ENCODE data around the gene LRP1-AS.

The LRP1-AS gene

DNA sequence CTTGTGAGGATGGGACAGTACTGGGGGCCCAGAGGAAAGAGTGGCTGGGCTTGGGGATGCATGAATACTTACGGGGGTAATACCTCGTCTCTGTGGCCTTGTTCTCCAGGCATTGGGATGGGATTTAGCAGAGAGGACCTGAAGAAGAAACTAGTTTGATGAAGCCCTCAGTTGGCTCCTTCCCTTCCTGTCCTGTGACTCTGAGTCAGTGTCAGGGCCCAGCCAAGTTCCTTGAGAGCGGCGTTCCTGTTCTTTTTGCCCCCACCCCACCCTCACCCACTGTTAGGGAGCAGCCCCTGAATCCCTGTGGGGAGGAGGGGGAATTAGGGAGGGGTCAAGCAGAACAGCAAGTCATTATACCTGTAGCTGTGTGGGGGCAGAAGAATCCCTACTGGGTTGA, 5.2 kb upstream of the LRP1-AS start:
- peak; percentile 10 for ATAC-seq
- TF ChIP-seq, protein P1, sequence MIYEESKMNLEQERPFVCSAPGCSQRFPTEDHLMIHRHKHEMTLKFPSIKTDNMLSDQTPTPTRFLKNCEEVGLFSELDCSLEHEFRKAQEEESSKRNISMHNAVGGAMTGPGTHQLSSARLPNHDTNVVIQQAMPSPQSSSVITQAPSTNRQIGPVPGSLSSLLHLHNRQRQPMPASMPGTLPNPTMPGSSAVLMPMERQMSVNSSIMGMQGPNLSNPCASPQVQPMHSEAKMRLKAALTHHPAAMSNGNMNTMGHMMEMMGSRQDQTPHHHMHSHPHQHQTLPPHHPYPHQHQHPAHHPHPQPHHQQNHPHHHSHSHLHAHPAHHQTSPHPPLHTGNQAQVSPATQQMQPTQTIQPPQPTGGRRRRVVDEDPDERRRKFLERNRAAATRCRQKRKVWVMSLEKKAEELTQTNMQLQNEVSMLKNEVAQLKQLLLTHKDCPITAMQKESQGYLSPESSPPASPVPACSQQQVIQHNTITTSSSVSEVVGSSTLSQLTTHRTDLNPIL (CRISPR knock-in tag; IDR thresholded peaks at IDR 0.05; ENCODE audit: low read depth) = no peak
- TF ChIP-seq ZNF70 (CRISPR knock-in tag; IDR thresholded peaks at IDR 0.05) (no peak), SNAI2 (CRISPR knock-in tag; IDR thresholded peaks at IDR 0.05) (no peak), GLIS3 (CRISPR knock-in tag; IDR thresholded peaks at IDR 0.05) (no peak), ISL1 (CRISPR knock-in tag; IDR thresholded peaks at IDR 0.05) (no peak), ARNTL (CRISPR knock-in tag; IDR thresholded peaks at IDR 0.05; ENCODE audit: borderline replicate concordance, low read depth) (no peak), OSR1 (CRISPR knock-in tag; IDR thresholded peaks at IDR 0.05) (no peak)

GRCh38 chr12:57151741-57152630, 4.6 kb upstream of the LRP1-AS start:
- no peak for TF ChIP-seq ISL1 (CRISPR knock-in tag; IDR thresholded peaks at IDR 0.05)
- no peak for TF ChIP-seq SNAI2 (CRISPR knock-in tag; IDR thresholded peaks at IDR 0.05)
- no peak for TF ChIP-seq ZNF8 (CRISPR knock-in tag; IDR thresholded peaks at IDR 0.05)
- 0 out of 2 replicates have a peak, but pooled peaks have one; percentile 13 for TF ChIP-seq ESRRG (CRISPR knock-in tag; IDR thresholded peaks at IDR 0.05)
- TF ChIP-seq ARNTL (CRISPR knock-in tag; IDR thresholded peaks at IDR 0.05; ENCODE audit: borderline replicate concordance, low read depth) = no peak

DNA sequence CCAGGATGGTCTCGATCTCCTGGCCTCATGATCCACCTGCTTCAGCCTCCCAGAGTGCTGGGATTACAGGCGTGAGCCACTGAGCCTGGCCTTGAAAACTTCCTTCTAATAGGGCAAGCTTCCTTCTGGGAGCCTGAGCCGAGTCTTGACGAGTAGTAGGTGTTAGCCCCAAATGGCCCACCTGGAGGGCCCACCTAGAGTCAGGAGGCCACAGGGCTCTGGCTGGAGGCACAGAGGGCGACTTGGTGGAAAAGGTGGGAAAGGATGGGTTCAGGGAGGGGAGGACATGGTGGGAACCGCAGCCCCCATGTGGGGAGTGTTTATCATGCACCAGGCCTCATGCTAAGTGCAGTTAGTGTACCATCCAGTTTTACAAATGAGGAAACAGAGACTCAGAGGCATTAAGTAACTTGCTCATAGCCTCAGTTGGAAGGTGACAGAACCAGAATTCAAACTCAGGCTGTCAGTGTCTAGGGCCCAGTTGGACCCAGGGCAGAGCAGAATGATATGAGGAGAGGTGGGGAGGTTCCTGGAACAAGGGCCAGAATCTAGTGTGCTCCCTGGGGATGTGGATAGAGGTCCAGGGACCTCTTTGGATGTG, 3.1 kb upstream of the LRP1-AS start:
- TF ChIP-seq ESRRG (CRISPR knock-in tag; IDR thresholded peaks at IDR 0.05) (no peak), POU6F1 (CRISPR knock-in tag; IDR thresholded peaks at IDR 0.05; ENCODE audit: borderline replicate concordance, low read depth) (no peak), SNAI2 (CRISPR knock-in tag; IDR thresholded peaks at IDR 0.05) (no peak), ZNF8 (CRISPR knock-in tag; IDR thresholded peaks at IDR 0.05) (no peak), OSR1 (CRISPR knock-in tag; IDR thresholded peaks at IDR 0.05) (no peak), ISL1 (CRISPR knock-in tag; IDR thresholded peaks at IDR 0.05) (no peak), ZNF565 (CRISPR knock-in tag; conservative IDR thresholded peaks at IDR 0.05; ENCODE audit: low read depth) (no peak), TOX (CRISPR knock-in tag; IDR thresholded peaks at IDR 0.05; ENCODE audit: borderline replicate concordance) (no peak), TCF4 (CRISPR knock-in tag; IDR thresholded peaks at IDR 0.05; ENCODE audit: borderline replicate concordance) (no peak), ZFP3 (CRISPR knock-in tag; IDR thresholded peaks at IDR 0.05) (no peak), PPARA (CRISPR knock-in tag; IDR thresholded peaks at IDR 0.05; ENCODE audit: borderline replicate concordance) (no peak)
- TF ChIP-seq, protein P2, sequence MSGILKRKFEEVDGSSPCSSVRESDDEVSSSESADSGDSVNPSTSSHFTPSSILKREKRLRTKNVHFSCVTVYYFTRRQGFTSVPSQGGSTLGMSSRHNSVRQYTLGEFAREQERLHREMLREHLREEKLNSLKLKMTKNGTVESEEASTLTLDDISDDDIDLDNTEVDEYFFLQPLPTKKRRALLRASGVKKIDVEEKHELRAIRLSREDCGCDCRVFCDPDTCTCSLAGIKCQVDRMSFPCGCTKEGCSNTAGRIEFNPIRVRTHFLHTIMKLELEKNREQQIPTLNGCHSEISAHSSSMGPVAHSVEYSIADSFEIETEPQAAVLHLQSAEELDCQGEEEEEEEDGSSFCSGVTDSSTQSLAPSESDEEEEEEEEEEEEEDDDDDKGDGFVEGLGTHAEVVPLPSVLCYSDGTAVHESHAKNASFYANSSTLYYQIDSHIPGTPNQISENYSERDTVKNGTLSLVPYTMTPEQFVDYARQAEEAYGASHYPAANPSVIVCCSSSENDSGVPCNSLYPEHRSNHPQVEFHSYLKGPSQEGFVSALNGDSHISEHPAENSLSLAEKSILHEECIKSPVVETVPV (CRISPR knock-in tag; IDR thresholded peaks at IDR 0.05) = no peak
- no peak for ATAC-seq

More at GRCh38 chr12:57151741-57152630, 4.6 kb upstream of the LRP1-AS start:
- peak; percentile 90 for ATAC-seq

- no peak for ATAC-seq
- TF ChIP-seq ZNF8 (CRISPR knock-in tag; IDR thresholded peaks at IDR 0.05) (no peak), TOX (CRISPR knock-in tag; IDR thresholded peaks at IDR 0.05; ENCODE audit: borderline replicate concordance) (no peak), ESRRG (CRISPR knock-in tag; IDR thresholded peaks at IDR 0.05) (no peak), ZFP30 (CRISPR knock-in tag; IDR thresholded peaks at IDR 0.05) (no peak), ARNTL (CRISPR knock-in tag; IDR thresholded peaks at IDR 0.05; ENCODE audit: borderline replicate concordance, low read depth) (no peak)
- TF ChIP-seq, protein P1 (CRISPR knock-in tag; IDR thresholded peaks at IDR 0.05; ENCODE audit: low read depth) = no peak
- TF ChIP-seq, protein P3, sequence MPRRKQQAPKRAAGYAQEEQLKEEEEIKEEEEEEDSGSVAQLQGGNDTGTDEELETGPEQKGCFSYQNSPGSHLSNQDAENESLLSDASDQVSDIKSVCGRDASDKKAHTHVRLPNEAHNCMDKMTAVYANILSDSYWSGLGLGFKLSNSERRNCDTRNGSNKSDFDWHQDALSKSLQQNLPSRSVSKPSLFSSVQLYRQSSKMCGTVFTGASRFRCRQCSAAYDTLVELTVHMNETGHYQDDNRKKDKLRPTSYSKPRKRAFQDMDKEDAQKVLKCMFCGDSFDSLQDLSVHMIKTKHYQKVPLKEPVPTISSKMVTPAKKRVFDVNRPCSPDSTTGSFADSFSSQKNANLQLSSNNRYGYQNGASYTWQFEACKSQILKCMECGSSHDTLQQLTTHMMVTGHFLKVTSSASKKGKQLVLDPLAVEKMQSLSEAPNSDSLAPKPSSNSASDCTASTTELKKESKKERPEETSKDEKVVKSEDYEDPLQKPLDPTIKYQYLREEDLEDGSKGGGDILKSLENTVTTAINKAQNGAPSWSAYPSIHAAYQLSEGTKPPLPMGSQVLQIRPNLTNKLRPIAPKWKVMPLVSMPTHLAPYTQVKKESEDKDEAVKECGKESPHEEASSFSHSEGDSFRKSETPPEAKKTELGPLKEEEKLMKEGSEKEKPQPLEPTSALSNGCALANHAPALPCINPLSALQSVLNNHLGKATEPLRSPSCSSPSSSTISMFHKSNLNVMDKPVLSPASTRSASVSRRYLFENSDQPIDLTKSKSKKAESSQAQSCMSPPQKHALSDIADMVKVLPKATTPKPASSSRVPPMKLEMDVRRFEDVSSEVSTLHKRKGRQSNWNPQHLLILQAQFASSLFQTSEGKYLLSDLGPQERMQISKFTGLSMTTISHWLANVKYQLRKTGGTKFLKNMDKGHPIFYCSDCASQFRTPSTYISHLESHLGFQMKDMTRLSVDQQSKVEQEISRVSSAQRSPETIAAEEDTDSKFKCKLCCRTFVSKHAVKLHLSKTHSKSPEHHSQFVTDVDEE (CRISPR knock-in tag; IDR thresholded peaks at IDR 0.05) = no peak
These were observed 2.0 kb upstream of the LRP1-AS start for GRCh38 chr12:57149245-57149900.

Data from SK-N-SH treated with all-trans-retinoic acid at 6 μM for 48 hours (cell line).